ENCODE results near the gene MRPS24.

MRPS24 gene

DNA sequence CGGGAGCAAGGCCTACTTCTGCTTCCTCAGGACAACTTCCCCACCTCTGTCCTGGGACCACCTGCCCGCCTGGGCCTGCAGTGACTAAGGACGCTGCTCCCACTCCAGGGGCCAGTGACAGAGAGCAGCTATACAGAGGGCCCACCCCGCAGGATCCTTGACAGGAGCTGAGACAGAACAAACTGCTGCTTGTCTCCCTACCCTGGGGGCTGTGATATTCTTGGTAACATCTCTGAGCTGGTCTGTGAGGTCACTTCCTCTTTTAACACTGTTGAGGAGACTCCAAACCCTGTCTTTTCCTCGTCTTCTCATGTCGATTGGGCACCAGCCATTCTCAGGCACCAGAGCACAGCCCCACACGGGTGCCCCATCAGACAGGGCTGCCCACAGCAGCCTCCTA lies 6.9 kb upstream of the MRPS24 start:
- Histone ChIP-seq H3K4me3 (ENCODE audit: low read length) (no peak overlapping the region), H3K27me3 (replicated peaks; ENCODE audit: control insufficient read depth, insufficient read depth, low read length) (no peaks in the 10 kb centered on the region), H3K4me1 (ENCODE audit: control insufficient read depth, insufficient read depth, low read length) (peaks cover 48% of the 10 kb centered on the region), H3K9me3 (ENCODE audit: control insufficient read depth, low read length) (no peaks in the 10 kb centered on the region), H3K9ac (ENCODE audit: low read length) (no peak overlapping the region), H3K36me3 (ENCODE audit: control insufficient read depth, insufficient read depth, low read length, severe bottlenecking) (peaks cover 62% of the 10 kb centered on the region)
- DNase-seq (ENCODE audit: low read depth), result no peak

DNA sequence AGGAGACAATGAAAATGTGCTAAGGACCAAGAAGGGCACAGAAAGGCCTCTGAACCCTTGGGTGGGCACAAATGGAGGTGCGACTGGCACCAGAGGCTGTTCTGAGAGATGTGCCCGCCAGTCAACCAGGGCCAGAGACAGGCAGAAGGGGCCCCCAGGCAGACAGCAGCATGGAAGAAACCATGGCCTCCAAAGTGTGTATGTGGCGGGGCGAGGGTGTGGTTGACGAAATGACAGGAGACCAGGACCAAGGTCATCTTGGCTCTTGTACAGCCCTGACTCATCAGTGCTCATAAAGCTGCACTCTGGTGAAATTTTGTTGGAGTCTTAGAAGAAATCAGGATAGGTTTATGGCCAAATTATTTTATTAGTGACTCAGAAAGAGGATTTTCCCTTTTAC lies 4.0 kb upstream of the MRPS24 start:
- DNase-seq (ENCODE audit: low read depth), result peak; percentile 67
- H3K9me3 ChIP-seq (ENCODE audit: control insufficient read depth, low read length), result no peaks in the 10 kb centered on the region

DNA sequence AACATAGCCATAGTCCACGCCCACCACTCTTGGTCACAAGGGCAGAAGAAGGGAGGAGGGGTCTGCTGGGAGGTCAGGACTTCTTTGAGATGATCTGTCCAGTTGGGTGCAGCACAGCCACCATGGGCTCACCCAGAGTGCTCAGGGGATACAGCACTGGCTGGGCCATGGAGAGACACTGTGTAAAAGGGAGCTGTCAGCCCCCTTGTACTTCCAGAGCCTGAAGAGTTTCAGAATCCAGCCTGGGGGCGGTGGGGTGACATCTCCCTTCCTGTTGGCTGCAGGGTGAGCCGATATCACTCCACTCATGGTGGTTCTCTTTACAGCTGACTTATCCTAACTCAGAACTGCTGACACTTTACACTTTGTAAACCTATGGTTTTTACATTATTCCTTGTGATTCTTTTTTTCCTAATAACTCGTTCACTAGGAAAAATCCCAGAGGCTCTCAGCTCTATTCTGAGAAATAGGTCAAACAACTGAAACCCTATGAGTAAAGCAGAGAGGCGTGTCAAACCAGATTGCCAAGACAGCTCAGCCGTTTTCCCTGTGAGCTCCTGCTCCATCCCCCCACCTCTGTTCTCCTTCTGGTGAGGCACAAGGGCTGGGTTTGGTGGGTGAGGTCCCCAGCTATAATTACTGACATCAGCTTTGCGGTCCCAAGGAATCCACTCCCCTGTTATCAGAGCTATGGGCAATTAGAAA lies 3.2 kb upstream of the MRPS24 start:
- Histone ChIP-seq H3K9me3 (ENCODE audit: control insufficient read depth, low read length) (no peaks in the 10 kb centered on the region), H3K27me3 (replicated peaks; ENCODE audit: control insufficient read depth, insufficient read depth, low read length) (no peaks in the 10 kb centered on the region), H3K4me1 (ENCODE audit: control insufficient read depth, insufficient read depth, low read length) (peaks cover 47% of the 10 kb centered on the region), H3K36me3 (ENCODE audit: control insufficient read depth, insufficient read depth, low read length, severe bottlenecking) (peaks cover 26% of the 10 kb centered on the region), H3K4me3 (ENCODE audit: low read length) (peak overlapping the region; percentile 69), H3K9ac (ENCODE audit: low read length) (peak overlapping the region; percentile 77)
- DNase-seq (ENCODE audit: low read depth), result peak; percentile 85

More for the DNA sequence above, 4.0 kb upstream of the MRPS24 start:
- Histone ChIP-seq H3K9ac (ENCODE audit: low read length) (peak overlapping the region; percentile 77), H3K27me3 (replicated peaks; ENCODE audit: control insufficient read depth, insufficient read depth, low read length) (no peaks in the 10 kb centered on the region), H3K4me3 (ENCODE audit: low read length) (peak overlapping the region; percentile 69), H3K36me3 (ENCODE audit: control insufficient read depth, insufficient read depth, low read length, severe bottlenecking) (peaks cover 33% of the 10 kb centered on the region), H3K4me1 (ENCODE audit: control insufficient read depth, insufficient read depth, low read length) (peaks cover 45% of the 10 kb centered on the region)

DNA sequence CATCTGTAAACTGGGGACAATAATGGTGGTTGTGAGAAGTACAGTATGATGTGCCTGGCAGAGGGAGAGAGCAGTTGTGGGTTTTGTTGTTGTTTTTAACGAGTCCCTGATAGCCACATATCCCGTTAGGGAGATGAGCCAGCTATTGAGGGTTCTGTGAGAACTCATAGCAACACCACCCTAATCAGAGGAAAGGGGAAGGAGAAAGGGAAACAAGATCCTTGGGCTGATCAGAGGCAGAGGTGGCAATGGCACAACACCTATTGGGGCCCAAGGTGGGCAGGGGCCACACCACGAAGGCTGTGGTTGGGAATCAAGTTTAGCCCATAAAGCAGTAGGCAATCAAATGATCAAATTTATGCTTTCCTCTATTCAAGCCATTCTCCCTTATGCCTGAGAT lies 1.7 kb upstream of the MRPS24 start:
- Histone ChIP-seq H3K4me3 (ENCODE audit: low read length) (no peak overlapping the region), H3K27me3 (replicated peaks; ENCODE audit: control insufficient read depth, insufficient read depth, low read length) (no peaks in the 10 kb centered on the region), H3K9ac (ENCODE audit: low read length) (no peak overlapping the region), H3K4me1 (ENCODE audit: control insufficient read depth, insufficient read depth, low read length) (peaks cover 47% of the 10 kb centered on the region), H3K9me3 (ENCODE audit: control insufficient read depth, low read length) (no peaks in the 10 kb centered on the region), H3K36me3 (ENCODE audit: control insufficient read depth, insufficient read depth, low read length, severe bottlenecking) (peaks cover 23% of the 10 kb centered on the region)
- DNase-seq (ENCODE audit: low read depth), result no peak

- peaks cover 21% of the 10 kb centered on the region for H3K36me3 ChIP-seq (ENCODE audit: control insufficient read depth, insufficient read depth, low read length, severe bottlenecking)
- H3K4me3 ChIP-seq (ENCODE audit: low read length), result peak overlapping the region; percentile 88
Measured at GRCh38 chr7:43870316-43870715, 999 bp upstream of the MRPS24 start.

DNA sequence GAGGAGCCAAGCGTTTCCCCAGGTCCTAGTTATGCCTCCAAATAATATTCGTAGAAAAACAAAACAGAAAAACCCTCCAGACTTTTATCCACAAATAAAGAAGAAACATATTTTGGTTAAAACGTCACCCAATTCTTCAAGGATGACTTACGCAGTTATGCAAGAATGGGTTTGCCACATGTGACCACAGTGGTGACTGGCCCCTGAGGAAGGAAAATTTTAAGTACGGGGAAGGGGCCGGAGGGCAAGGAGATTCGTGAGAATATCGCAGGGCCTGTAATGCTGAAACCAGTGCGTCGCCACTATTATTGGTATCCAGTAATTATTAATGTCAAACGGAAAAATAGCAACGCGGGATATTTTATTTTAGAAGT lies 537 bp upstream of the MRPS24 start:
- Histone ChIP-seq H3K9me3 (ENCODE audit: control insufficient read depth, low read length) (no peaks in the 10 kb centered on the region), H3K9ac (ENCODE audit: low read length) (peak overlapping the region; percentile 96), H3K27me3 (replicated peaks; ENCODE audit: control insufficient read depth, insufficient read depth, low read length) (no peaks in the 10 kb centered on the region), H3K36me3 (ENCODE audit: control insufficient read depth, insufficient read depth, low read length, severe bottlenecking) (peaks cover 18% of the 10 kb centered on the region), H3K4me3 (ENCODE audit: low read length) (peak overlapping the region; percentile 88), H3K4me1 (ENCODE audit: control insufficient read depth, insufficient read depth, low read length) (peaks cover 47% of the 10 kb centered on the region)
- DNase-seq (ENCODE audit: low read depth), result peak; percentile 95

More at GRCh38 chr7:43870316-43870715, 999 bp upstream of the MRPS24 start:
- no peak for DNase-seq (ENCODE audit: low read depth)
- Histone ChIP-seq H3K4me1 (ENCODE audit: control insufficient read depth, insufficient read depth, low read length) (peaks cover 47% of the 10 kb centered on the region), H3K27me3 (replicated peaks; ENCODE audit: control insufficient read depth, insufficient read depth, low read length) (no peaks in the 10 kb centered on the region), H3K9me3 (ENCODE audit: control insufficient read depth, low read length) (no peaks in the 10 kb centered on the region), H3K9ac (ENCODE audit: low read length) (peak overlapping the region; percentile 96)

- H3K9ac ChIP-seq (ENCODE audit: low read length), result peak overlapping the region; percentile 96
- peaks cover 18% of the 10 kb centered on the region for H3K36me3 ChIP-seq (ENCODE audit: control insufficient read depth, insufficient read depth, low read length, severe bottlenecking)
- peaks cover 40% of the 10 kb centered on the region for H3K4me1 ChIP-seq (ENCODE audit: control insufficient read depth, insufficient read depth, low read length)
- peak; percentile 24 for DNase-seq (ENCODE audit: low read depth)
- no peaks in the 10 kb centered on the region for H3K9me3 ChIP-seq (ENCODE audit: control insufficient read depth, low read length)
- no peaks in the 10 kb centered on the region for H3K27me3 ChIP-seq (replicated peaks; ENCODE audit: control insufficient read depth, insufficient read depth, low read length)
- peak overlapping the region; percentile 88 for H3K4me3 ChIP-seq (ENCODE audit: low read length)
Measured at GRCh38 chr7:43868681-43869005, 674 bp downstream of the MRPS24 start.

DNA sequence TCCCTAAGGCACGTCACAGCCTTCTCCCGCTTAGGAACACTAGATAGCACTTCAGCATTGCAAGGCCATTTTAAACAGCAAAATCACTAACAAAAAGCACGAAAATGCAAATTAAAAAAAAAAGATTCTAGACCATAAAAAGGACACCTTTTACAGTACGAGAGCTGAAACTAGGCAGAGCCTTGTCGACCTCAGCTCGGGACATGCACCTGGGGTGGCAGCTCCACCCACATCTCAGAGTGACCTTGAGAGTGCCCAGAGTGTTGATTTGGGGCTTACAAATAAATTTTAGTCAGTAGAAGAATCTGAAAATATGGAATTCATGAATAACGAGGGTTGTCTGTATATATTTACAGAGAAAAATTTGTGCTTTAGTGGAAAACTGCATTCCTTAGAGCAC lies 1.1 kb downstream of the MRPS24 start:
- Histone ChIP-seq H3K27me3 (replicated peaks; ENCODE audit: control insufficient read depth, insufficient read depth, low read length) (no peaks in the 10 kb centered on the region), H3K9ac (ENCODE audit: low read length) (peak overlapping the region; percentile 96), H3K4me1 (ENCODE audit: control insufficient read depth, insufficient read depth, low read length) (peaks cover 36% of the 10 kb centered on the region), H3K4me3 (ENCODE audit: low read length) (peak overlapping the region; percentile 88), H3K36me3 (ENCODE audit: control insufficient read depth, insufficient read depth, low read length, severe bottlenecking) (peaks cover 18% of the 10 kb centered on the region), H3K9me3 (ENCODE audit: control insufficient read depth, low read length) (no peaks in the 10 kb centered on the region)
- DNase-seq (ENCODE audit: low read depth), result no peak

DNA sequence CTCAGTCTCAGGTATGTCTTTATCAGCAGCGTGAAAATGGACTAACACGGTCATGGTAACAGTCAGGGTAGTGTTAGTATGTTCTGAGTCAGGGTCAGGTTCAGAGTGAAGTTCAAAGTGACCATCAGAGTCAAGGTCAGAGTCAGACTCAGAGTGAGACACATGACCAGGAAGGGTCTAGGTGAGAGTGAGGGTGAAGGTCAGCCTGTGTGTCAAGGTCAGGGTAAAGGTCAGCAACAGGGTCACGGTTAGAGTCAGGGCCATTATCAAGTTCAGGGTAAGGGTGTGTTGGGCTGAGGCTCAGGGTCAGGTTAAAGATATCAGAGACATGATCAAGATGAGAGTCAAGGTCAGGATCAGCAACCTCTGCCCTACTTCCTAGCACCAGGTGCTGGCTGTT lies 4.0 kb downstream of the MRPS24 start:
- peaks cover 18% of the 10 kb centered on the region for H3K36me3 ChIP-seq (ENCODE audit: control insufficient read depth, insufficient read depth, low read length, severe bottlenecking)
- H3K9ac ChIP-seq (ENCODE audit: low read length), result no peak overlapping the region
- no peaks in the 10 kb centered on the region for H3K27me3 ChIP-seq (replicated peaks; ENCODE audit: control insufficient read depth, insufficient read depth, low read length)
- DNase-seq (ENCODE audit: low read depth), result no peak
- no peak overlapping the region for H3K4me3 ChIP-seq (ENCODE audit: low read length)
- no peaks in the 10 kb centered on the region for H3K9me3 ChIP-seq (ENCODE audit: control insufficient read depth, low read length)
- peaks cover 9% of the 10 kb centered on the region for H3K4me1 ChIP-seq (ENCODE audit: control insufficient read depth, insufficient read depth, low read length)

- Histone ChIP-seq H3K36me3 (ENCODE audit: control insufficient read depth, insufficient read depth, low read length, severe bottlenecking) (peaks cover 18% of the 10 kb centered on the region), H3K4me1 (ENCODE audit: control insufficient read depth, insufficient read depth, low read length) (peaks cover 4% of the 10 kb centered on the region), H3K4me3 (ENCODE audit: low read length) (no peak overlapping the region), H3K9me3 (ENCODE audit: control insufficient read depth, low read length) (no peaks in the 10 kb centered on the region), H3K9ac (ENCODE audit: low read length) (no peak overlapping the region), H3K27me3 (replicated peaks; ENCODE audit: control insufficient read depth, insufficient read depth, low read length) (no peaks in the 10 kb centered on the region)
- DNase-seq (ENCODE audit: low read depth), result no peak
Measured at GRCh38 chr7:43864126-43864525, 5.2 kb downstream of the MRPS24 start.

- Histone ChIP-seq H3K9ac (ENCODE audit: low read length) (no peak overlapping the region), H3K4me1 (ENCODE audit: control insufficient read depth, insufficient read depth, low read length) (no peaks in the 10 kb centered on the region), H3K27me3 (replicated peaks; ENCODE audit: control insufficient read depth, insufficient read depth, low read length) (no peaks in the 10 kb centered on the region), H3K9me3 (ENCODE audit: control insufficient read depth, low read length) (no peaks in the 10 kb centered on the region), H3K36me3 (ENCODE audit: control insufficient read depth, insufficient read depth, low read length, severe bottlenecking) (no peaks in the 10 kb centered on the region), H3K4me3 (ENCODE audit: low read length) (no peak overlapping the region)
- no peak for DNase-seq (ENCODE audit: low read depth)
Measured at GRCh38 chr7:43856996-43857395, 12.3 kb downstream of the MRPS24 start.

- Histone ChIP-seq H3K36me3 (ENCODE audit: control insufficient read depth, insufficient read depth, low read length, severe bottlenecking) (no peaks in the 10 kb centered on the region), H3K4me1 (ENCODE audit: control insufficient read depth, insufficient read depth, low read length) (no peaks in the 10 kb centered on the region), H3K4me3 (ENCODE audit: low read length) (no peak overlapping the region), H3K27me3 (replicated peaks; ENCODE audit: control insufficient read depth, insufficient read depth, low read length) (no peaks in the 10 kb centered on the region), H3K9me3 (ENCODE audit: control insufficient read depth, low read length) (no peaks in the 10 kb centered on the region), H3K9ac (ENCODE audit: low read length) (no peak overlapping the region)
- DNase-seq (ENCODE audit: low read depth), result no peak
Measured at GRCh38 chr7:43856316-43856715, 13.0 kb downstream of the MRPS24 start.
